GM23338 (cell line): ENCODE measurements around the gene SLC6A5. TPM values are rescaled to one million over a fixed set of nuclear protein-coding genes. Genes with fewer than 3 reads are reported as not detected.
"Not testable (repeated sequence)": the region's sequence is repeated elsewhere in the genome, so short reads cannot be mapped to it uniquely, and the experiment has no call there.

Source experiments
- ATAC-seq: fragments of 200-7000 bp; cut with Tn5 transposase; 3 replicates; pipeline ENCODE4 v1.9.1; 2020
- DNase-seq: peaks from one replicate; pipeline ENCODE4 v3.0.0-alpha.2; 2015; ENCODE audit warnings: low spot score
- H2AFZ ChIP-seq: fragments of 200-600 bp; sonication (generic); 2 replicates; pipeline ENCODE4 v1.8.0; 2016; ENCODE audit warnings: antibody characterized with exemption, mild to moderate bottlenecking, moderate library complexity
- H3F3A ChIP-seq: fragments of 200-600 bp; sonication (generic); replicated peaks from 2 replicates; pipeline ENCODE4 v1.8.0; 2017; ENCODE audit warnings: antibody characterized with exemption, mixed run types, low read depth
- H3K27ac ChIP-seq: fragments of 200-600 bp; sonication (generic); 2 replicates; pipeline ENCODE4 v1.6.1; 2016; ENCODE audit warnings: low read depth
- H3K27me3 ChIP-seq: fragments of 200-600 bp; sonication (generic); 2 replicates; pipeline ENCODE4 v1.8.0; 2016; ENCODE audit warnings: mild to moderate bottlenecking, mixed run types, moderate library complexity; ENCODE audit not compliant: insufficient read depth
- H3K36me3 ChIP-seq: fragments of 200-600 bp; sonication (generic); 2 replicates; pipeline ENCODE4 v1.8.0; 2016; ENCODE audit warnings: mild to moderate bottlenecking; ENCODE audit not compliant: insufficient read depth
- H3K4me1 ChIP-seq: fragments of 200-600 bp; sonication (generic); 2 replicates; pipeline ENCODE4 v1.8.0; 2016; ENCODE audit warnings: mild to moderate bottlenecking, moderate library complexity; ENCODE audit not compliant: insufficient read depth
- H3K4me2 ChIP-seq: fragments of 200-600 bp; sonication (generic); 2 replicates; pipeline ENCODE4 v1.7.1; 2017; ENCODE audit warnings: mixed run types
- H3K4me3 ChIP-seq: fragments of 200-600 bp; sonication (generic); 2 replicates; pipeline ENCODE4 v1.6.1; 2016; ENCODE audit warnings: mixed run types
- H3K79me2 ChIP-seq: fragments of 200-600 bp; sonication (generic); replicated peaks from 2 replicates; pipeline ENCODE4 v1.8.0; 2017; ENCODE audit warnings: mild to moderate bottlenecking; ENCODE audit not compliant: insufficient read depth
- H3K9me2 ChIP-seq: fragments of 200-600 bp; sonication (generic); 2 replicates; pipeline ENCODE4 v1.8.0; 2017; ENCODE audit not compliant: insufficient read depth
- H4K20me1 ChIP-seq: fragments of 200-600 bp; sonication (generic); replicated peaks from 2 replicates; pipeline ENCODE4 v1.8.0; 2017; ENCODE audit warnings: mild to moderate bottlenecking; ENCODE audit not compliant: insufficient read depth
- H3K27ac Mint-ChIP-seq: 2 replicates; pipeline ENCODE4 v1.8.0; 2020; ENCODE audit warnings: inconsistent platforms, mild to moderate bottlenecking, moderate library complexity, mixed read lengths
- H3K27me3 Mint-ChIP-seq: 3 replicates; pipeline ENCODE4 v1.8.0; 2022; ENCODE audit warnings: low read depth, mild to moderate bottlenecking, moderate library complexity, mixed read lengths, inconsistent platforms; ENCODE audit not compliant: insufficient read depth, poor library complexity
- H3K36me3 Mint-ChIP-seq: 3 replicates; pipeline ENCODE4 v1.8.0; 2021; ENCODE audit warnings: low read depth, mild to moderate bottlenecking, inconsistent platforms, moderate library complexity, mixed read lengths
- H3K4me1 Mint-ChIP-seq: 3 replicates; pipeline ENCODE4 v1.8.0; 2020; ENCODE audit warnings: mild to moderate bottlenecking, inconsistent platforms, mixed read lengths
- H3K4me3 Mint-ChIP-seq: 3 replicates; pipeline ENCODE4 v1.8.0; 2021; ENCODE audit warnings: moderate library complexity, mild to moderate bottlenecking, inconsistent platforms, mixed read lengths
- H3K9me3 Mint-ChIP-seq: 3 replicates; pipeline ENCODE4 v1.8.0; 2020; ENCODE audit warnings: moderate library complexity, mild to moderate bottlenecking, inconsistent platforms, mixed read lengths
- CREB1 ChIP-seq: fragments of 250-450 bp; sonication (Bioruptor Pico); IDR thresholded peaks from 2 replicates; pipeline ENCODE4 v1.5.0; 2020; ENCODE audit warnings: low read depth, mild to moderate bottlenecking, moderate library complexity
- JUNB ChIP-seq: IDR thresholded peaks from one replicate; pipeline ENCODE4 v1.6.1; 2016; ENCODE audit warnings: antibody characterized with exemption; ENCODE audit not compliant: unreplicated experiment
- STAT1 ChIP-seq: IDR thresholded peaks from one replicate; pipeline ENCODE4 v1.6.1; 2016; ENCODE audit warnings: antibody characterized with exemption; ENCODE audit not compliant: unreplicated experiment
- ZNF331 ChIP-seq: fragments of 250-450 bp; sonication (Bioruptor Pico); IDR thresholded peaks from 2 replicates; pipeline ENCODE4 v1.5.0; 2020; ENCODE audit warnings: low read depth, mild to moderate bottlenecking, moderate library complexity
- polyA plus RNA-seq: library from polyadenylated mRNA; unstranded; fragments of >200 nt; fragmentation: Nextera tagmentation; extraction: Ambion mirVana; gene quantifications from 2 replicates; pipeline ENCODE4 v1.2.1, GENCODE V29; 2016
- total RNA-seq: library from RNA; depleted of rRNA; stranded (reverse); fragments of >200 nt; shearing (Covaris generic); gene quantifications from 2 replicates; pipeline ENCODE4 v1.2.3, GENCODE V29; 2014
- TF ChIP-seq, protein P1 (sequence below): IDR thresholded peaks from one replicate; pipeline ENCODE4 v1.6.1; 2018; ENCODE audit warnings: antibody characterized with exemption; ENCODE audit not compliant: unreplicated experiment
- TF ChIP-seq, protein P2 (sequence below): fragments of 250-450 bp; sonication (Bioruptor Pico); IDR thresholded peaks from 2 replicates; pipeline ENCODE4 v1.5.0; 2020; ENCODE audit warnings: mild to moderate bottlenecking, moderate library complexity

Gene SLC6A5
- total and polyA plus RNA-seq, 2 experiments from 2014 or later = not detected

DNA sequence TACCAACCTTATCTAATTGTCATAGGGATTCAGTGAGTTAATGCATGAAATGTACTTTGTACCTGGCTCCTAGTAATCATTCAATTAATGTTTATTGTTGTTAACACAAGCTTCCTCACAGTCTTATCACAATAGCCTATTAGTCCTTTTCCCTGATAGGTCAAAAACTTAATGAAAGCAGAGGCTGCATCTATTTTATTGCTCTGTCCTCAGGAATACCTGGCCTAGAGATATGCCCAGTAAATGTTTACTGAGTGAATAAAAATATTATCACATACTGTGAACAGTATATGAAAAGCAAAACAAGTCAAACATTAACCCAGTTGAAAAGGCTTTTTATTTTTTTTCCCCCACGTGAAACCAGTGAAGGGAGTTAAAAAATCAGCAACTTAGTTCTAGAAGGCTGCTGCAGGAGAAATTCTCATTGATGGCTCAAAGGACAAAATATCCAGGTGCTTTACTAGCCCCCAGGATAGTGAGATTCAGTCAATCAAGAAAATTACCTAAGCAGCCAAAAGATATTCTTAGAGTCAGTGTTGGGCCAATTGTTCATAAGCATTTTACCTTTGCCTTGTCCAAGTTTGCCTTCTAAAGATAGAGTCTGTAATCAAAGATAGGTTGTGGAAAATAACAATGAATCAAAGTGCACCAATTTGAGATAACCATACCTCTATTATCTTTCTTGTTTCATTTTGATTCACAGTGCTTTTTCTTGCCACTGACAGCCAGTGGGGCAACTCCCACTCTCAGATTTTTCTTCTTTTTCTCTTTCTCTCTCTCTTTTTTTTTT lies 34.4 kb upstream of the SLC6A5 start (continued):
- TF ChIP-seq JUNB (no peak), STAT1 (no peak), CREB1 (CRISPR knock-in tag) (no peak)
- TF ChIP-seq, protein P1, sequence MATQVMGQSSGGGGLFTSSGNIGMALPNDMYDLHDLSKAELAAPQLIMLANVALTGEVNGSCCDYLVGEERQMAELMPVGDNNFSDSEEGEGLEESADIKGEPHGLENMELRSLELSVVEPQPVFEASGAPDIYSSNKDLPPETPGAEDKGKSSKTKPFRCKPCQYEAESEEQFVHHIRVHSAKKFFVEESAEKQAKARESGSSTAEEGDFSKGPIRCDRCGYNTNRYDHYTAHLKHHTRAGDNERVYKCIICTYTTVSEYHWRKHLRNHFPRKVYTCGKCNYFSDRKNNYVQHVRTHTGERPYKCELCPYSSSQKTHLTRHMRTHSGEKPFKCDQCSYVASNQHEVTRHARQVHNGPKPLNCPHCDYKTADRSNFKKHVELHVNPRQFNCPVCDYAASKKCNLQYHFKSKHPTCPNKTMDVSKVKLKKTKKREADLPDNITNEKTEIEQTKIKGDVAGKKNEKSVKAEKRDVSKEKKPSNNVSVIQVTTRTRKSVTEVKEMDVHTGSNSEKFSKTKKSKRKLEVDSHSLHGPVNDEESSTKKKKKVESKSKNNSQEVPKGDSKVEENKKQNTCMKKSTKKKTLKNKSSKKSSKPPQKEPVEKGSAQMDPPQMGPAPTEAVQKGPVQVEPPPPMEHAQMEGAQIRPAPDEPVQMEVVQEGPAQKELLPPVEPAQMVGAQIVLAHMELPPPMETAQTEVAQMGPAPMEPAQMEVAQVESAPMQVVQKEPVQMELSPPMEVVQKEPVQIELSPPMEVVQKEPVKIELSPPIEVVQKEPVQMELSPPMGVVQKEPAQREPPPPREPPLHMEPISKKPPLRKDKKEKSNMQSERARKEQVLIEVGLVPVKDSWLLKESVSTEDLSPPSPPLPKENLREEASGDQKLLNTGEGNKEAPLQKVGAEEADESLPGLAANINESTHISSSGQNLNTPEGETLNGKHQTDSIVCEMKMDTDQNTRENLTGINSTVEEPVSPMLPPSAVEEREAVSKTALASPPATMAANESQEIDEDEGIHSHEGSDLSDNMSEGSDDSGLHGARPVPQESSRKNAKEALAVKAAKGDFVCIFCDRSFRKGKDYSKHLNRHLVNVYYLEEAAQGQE = no peak

DNA sequence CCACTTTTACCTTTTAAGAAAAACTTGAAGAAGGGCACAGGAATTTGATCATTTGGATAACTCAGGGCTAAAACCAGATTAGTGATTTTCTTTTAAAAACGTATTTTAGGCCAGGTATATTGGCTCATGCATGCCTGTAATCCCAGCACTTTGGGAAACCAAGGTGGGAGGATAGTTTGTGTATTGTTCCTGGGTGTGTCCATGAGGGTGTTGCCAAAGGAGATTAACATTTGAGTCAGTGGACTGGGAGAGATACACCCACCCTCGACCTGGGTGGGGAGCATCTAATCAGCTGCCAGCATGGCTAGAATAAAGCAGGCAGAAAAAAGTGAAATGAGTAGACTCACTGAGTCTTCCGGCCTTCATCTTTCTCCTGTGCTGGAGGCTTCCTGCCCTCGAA lies 33.3 kb upstream of the SLC6A5 start:
- H3F3A ChIP-seq, DNase-seq, H3K27me3 ChIP-seq, ATAC-seq, H4K20me1 ChIP-seq, H3K79me2 ChIP-seq, H2AFZ ChIP-seq, H3K27ac Mint-ChIP-seq, H3K4me3 Mint-ChIP-seq, H3K4me1 ChIP-seq, H3K4me3 ChIP-seq, H3K4me2 ChIP-seq, H3K27me3 Mint-ChIP-seq, H3K36me3 ChIP-seq, H3K9me2 ChIP-seq, H3K9me3 Mint-ChIP-seq, H3K4me1 Mint-ChIP-seq, H3K27ac ChIP-seq, H3K36me3 Mint-ChIP-seq: not testable (repeated sequence)

DNA sequence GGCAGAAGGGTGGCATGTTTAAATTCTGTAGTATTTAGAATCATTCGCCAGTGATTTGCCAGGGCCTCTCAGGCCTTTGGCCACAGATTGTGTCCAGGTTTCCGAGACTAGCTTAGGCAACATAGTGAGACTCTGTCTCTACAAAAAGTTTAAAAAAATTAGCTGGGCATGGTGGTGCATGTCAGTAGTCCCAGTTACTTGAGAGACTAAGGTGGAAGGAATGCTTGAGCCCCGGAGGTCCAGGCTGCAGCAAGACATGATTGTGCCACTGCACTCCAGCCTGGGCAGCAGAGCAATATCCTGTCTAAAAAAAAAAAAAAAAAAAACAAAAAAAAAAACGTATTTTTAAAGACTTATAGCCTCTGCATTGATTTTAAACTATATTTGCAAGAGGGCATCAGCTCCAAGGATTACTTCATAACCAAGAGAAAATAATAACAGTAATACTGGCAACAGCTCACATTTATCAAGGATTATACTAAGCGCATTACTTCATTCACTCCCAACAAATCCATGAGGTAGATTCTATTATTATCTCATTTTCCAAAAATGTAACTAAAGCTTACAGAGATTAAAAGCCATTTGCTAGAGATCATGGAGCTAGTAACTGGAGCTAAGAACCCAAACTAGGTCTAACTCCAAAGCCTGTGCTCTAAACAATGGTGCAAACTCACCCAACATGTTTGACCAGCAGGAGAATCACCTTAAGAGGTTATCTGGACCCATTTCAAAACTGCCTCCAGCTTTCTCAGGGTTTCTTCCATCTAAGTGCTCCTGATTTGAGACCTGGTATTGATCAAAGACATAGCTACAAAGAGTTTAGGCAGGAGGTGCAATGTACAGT lies 32.6 kb upstream of the SLC6A5 start:
- DNase-seq (no peak), ATAC-seq (no peak)
- Histone ChIP-seq H3K4me2 (no peak overlapping the region), H3K79me2 (no peaks in the 10 kb centered on the region), H2AFZ (no peak overlapping the region), H3K9me2 (no peaks in the 10 kb centered on the region), H3K27ac (no peak overlapping the region), H3K27me3 (no peaks in the 10 kb centered on the region), H3K4me1 (no peaks in the 10 kb centered on the region), H4K20me1 (no peaks in the 10 kb centered on the region), H3K4me3 (no peak overlapping the region), H3K36me3 (no peaks in the 10 kb centered on the region), H3F3A (no peaks in the 10 kb centered on the region)
- no peaks in the 10 kb centered on the region for H3K4me1 Mint-ChIP-seq
- H3K27ac Mint-ChIP-seq = no peak overlapping the region
- no peak overlapping the region for H3K4me3 Mint-ChIP-seq
- H3K36me3 Mint-ChIP-seq = no peaks in the 10 kb centered on the region; the same call in 2 of the 3 replicates
- H3K9me3 Mint-ChIP-seq = no peaks in the 10 kb centered on the region; the same call in 2 of the 3 replicates
- H3K27me3 Mint-ChIP-seq = peaks cover 5% of the 10 kb centered on the region
- TF ChIP-seq, protein P2, sequence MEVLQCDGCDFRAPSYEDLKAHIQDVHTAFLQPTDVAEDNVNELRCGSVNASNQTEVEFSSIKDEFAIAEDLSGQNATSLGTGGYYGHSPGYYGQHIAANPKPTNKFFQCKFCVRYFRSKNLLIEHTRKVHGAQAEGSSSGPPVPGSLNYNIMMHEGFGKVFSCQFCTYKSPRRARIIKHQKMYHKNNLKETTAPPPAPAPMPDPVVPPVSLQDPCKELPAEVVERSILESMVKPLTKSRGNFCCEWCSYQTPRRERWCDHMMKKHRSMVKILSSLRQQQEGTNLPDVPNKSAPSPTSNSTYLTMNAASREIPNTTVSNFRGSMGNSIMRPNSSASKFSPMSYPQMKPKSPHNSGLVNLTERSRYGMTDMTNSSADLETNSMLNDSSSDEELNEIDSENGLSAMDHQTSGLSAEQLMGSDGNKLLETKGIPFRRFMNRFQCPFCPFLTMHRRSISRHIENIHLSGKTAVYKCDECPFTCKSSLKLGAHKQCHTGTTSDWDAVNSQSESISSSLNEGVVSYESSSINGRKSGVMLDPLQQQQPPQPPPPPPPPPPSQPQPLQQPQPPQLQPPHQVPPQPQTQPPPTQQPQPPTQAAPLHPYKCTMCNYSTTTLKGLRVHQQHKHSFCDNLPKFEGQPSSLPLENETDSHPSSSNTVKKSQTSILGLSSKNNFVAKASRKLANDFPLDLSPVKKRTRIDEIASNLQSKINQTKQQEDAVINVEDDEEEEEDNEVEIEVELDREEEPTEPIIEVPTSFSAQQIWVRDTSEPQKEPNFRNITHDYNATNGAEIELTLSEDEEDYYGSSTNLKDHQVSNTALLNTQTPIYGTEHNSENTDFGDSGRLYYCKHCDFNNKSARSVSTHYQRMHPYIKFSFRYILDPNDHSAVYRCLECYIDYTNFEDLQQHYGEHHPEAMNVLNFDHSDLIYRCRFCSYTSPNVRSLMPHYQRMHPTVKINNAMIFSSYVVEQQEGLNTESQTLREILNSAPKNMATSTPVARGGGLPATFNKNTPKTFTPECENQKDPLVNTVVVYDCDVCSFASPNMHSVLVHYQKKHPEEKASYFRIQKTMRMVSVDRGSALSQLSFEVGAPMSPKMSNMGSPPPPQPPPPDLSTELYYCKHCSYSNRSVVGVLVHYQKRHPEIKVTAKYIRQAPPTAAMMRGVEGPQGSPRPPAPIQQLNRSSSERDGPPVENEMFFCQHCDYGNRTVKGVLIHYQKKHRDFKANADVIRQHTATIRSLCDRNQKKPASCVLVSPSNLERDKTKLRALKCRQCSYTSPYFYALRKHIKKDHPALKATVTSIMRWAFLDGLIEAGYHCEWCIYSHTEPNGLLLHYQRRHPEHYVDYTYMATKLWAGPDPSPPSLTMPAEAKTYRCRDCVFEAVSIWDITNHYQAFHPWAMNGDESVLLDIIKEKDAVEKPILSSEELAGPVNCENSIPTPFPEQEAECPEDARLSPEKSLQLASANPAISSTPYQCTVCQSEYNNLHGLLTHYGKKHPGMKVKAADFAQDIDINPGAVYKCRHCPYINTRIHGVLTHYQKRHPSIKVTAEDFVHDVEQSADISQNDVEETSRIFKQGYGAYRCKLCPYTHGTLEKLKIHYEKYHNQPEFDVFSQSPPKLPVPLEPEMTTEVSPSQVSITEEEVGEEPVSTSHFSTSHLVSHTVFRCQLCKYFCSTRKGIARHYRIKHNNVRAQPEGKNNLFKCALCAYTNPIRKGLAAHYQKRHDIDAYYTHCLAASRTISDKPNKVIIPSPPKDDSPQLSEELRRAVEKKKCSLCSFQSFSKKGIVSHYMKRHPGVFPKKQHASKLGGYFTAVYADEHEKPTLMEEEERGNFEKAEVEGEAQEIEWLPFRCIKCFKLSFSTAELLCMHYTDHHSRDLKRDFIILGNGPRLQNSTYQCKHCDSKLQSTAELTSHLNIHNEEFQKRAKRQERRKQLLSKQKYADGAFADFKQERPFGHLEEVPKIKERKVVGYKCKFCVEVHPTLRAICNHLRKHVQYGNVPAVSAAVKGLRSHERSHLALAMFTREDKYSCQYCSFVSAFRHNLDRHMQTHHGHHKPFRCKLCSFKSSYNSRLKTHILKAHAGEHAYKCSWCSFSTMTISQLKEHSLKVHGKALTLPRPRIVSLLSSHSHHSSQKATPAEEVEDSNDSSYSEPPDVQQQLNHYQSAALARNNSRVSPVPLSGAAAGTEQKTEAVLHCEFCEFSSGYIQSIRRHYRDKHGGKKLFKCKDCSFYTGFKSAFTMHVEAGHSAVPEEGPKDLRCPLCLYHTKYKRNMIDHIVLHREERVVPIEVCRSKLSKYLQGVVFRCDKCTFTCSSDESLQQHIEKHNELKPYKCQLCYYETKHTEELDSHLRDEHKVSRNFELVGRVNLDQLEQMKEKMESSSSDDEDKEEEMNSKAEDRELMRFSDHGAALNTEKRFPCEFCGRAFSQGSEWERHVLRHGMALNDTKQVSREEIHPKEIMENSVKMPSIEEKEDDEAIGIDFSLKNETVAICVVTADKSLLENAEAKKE = no peak
- no peak for TF ChIP-seq ZNF331
